HG03066 (cell line): Measurements from ENCODE around the gene SYTL2.
"Not testable (repeated sequence)": the region's sequence is repeated elsewhere in the genome, so short reads cannot be mapped to it uniquely, and the experiment has no call there.

Experiments
- ATAC-seq: cut with Tn5 transposase; IDR thresholded peaks from one replicate; pipeline ENCODE4 v1.9.1; 2021; ENCODE audit warnings: low read depth; ENCODE audit not compliant: unreplicated experiment

SYTL2 gene

GRCh38 chr11:85663753-85664614 is 147.0 kb downstream of the SYTL2 start:
- ATAC-seq, result peak; percentile 75

DNA sequence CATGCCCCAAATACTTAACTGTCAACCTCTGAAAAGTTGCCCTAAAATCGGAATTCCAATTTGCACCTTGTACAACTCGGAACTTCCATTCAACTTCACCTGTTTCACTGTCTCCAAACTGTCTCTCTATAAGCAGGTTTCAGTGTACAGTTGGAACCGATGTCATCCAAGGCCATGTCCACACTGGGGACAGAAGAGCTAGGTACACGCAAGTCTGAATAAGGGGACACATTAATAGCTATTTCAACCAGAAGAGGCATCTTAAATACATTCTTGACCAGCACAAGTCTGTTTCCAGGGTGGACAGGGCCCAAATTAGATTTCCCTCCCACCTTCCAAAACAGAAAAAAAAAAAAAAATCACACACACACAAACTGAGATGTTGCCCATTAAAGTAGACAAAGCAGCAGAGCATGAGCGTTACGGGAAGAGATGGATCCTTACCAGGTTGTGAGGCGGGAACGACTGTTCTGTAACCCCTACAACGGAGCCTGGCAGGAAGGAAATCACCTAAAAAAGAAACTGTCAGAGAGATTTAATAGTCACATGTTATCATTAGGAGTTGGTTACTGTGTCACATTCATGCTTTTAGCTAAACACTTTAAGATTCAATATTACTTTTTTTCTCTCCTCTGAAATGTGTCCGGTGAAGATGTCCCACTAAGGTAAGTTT is 147.7 kb downstream of the SYTL2 start:
- ATAC-seq, result no peak

DNA sequence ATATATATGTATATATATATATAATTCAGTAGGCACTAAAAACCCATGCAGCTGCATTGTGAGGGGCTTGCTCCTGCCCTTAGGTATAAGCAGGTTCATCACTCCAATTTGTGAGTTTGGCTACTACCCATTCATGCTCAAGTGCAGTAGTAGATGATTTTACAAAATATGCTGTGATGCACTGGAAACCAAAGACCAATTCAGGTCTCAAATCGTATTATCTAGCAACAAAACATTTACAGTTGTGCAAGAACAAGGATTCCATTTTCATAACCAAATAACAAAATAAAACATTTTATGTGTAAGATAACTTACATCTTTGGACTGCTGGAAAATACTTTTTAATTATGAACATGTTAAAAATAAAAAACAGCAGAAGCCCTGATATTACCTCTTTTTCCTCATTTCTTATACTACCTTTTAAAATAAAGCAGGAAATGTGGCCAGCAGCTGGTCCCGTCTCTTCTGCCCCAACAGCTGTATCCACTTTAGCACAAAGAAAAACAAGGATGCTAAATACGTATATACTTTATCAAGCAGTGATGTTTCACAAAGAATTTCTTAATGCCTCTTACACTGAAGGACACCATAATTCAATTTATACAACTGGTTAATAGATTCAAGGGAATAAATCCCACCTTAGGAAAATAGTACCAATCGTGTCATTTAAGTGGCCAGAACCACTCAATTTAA is 148.8 kb downstream of the SYTL2 start:
- no peak for ATAC-seq

DNA sequence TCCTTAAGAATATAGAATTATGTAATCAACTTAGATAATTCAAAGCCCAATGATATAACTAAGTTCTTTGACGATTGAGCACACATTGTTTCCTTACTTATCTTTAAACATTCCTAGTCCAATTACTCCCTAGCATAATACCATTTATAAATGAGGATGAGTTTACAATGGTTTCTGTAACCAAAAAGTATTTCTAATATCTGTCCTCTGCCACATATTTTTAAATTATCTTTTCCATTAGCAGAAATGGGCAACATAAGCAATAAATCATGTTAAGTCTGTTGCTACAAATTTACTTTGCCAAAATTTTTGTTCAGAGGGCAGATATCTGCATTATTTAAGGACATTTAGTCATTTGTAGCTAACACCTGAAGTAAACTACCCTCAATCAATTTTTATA is 152.8 kb downstream of the SYTL2 start:
- no peak for ATAC-seq

DNA sequence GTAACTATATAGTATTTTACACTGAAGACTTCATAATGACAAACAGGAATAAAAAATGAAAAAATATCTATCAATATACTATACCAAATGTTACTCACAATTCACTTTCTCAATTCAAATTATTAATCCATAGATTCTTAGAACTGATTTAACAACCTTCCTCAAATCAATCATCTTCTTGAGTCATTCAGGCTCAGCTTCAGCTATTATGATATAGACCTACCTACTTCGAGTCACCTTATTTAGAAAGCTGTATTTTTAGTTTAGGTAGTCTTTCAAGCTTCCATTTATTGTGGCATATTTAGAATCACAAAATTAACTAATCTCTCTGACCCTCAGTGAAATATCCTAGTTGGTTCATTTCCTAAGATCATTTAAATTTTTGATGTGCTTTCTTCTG is 154.2 kb downstream of the SYTL2 start:
- no peak for ATAC-seq

- not testable (repeated sequence) for ATAC-seq
These were observed 156.6 kb downstream of the SYTL2 start for GRCh38 chr11:85654343-85654742.

- no peak for ATAC-seq
These were observed 158.0 kb downstream of the SYTL2 start for GRCh38 chr11:85652786-85653447.

DNA sequence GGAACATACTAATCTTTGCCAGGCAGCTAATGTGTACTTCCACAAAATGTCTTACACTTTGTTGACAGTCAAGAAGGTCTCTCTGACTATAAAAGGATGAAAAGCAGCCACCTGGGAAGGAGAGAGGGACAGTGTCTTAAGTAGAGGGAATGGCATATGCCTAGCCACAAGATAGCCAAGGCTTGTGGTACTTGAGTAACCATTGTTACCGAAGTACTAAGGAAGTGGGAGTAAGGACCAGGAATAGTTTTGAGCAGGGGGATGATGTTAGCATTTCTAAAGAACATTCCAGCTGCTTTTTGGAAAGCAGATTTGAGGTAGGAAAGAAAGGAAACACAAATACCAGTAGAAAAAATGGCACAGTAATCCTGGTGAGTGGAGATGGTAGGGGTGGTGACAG is 159.8 kb downstream of the SYTL2 start:
- ATAC-seq, result no peak

DNA sequence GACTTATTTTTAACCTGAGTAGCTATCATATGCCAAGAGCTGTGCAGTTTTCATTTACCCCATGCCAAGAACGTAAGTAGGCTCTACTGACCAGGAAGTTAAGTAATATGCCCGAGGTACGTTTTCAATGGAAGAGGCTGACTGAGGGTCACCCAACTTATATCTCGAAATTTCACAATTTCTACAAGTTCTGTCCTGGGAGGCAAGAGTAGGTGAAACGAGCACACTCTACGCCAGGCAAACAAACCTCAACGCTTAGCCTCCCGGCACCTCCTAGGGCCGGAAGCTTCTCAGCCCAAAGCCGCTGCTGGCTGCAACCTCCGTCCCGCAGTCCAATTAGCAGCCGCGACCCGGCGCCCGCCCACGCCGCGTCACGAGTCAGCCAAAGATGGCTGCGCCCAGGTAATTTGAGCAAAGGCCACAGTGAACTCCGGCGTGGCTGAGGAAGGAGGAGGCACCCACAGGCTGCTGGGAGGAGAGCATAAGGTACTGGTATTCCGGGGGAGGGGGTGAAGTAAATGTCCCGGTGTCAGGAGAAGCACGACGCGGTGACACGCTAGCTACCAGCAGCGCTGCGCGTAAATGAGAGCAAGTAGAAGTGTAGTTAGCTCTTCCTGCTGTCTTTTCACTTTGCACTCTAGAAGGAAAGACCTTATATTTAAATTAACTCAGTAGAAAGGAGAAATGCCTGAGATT is 163.2 kb downstream of the SYTL2 start, which contains the start of gene TMEM126A:
Gene TMEM126A, plus strand, starts transcription at position 364 of the 696 bp plus-strand sequence. CDS start 2,289 bp downstream, outside the sequence.
- ATAC-seq, result peak; percentile 99

DNA sequence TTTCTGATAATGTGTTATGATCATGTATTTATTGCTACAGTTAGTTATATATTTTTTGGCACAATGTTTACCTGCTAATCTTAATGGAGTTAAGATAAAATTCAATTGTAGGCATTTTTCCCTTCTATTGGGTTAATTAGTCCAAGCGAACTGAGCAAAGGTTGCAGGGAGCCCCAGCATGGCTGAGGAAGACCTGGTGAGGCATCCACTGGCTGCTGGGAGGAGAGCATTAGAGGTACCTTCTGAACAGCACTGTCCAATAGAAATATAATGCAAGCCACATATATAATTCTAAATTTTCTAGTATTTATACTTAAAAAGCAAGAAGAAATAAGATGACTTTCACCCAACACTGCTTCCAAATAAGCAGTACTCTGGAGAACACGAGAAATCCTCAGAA is 163.9 kb downstream of the SYTL2 start:
- peak; percentile 11 for ATAC-seq
